Kidney (tissue), 14 donors: ENCODE measurements around the gene ARID5B. TPM values are rescaled to one million over a fixed set of nuclear protein-coding genes. Genes with fewer than 3 reads are reported as not detected.

Experiments
- DNase-seq, 5 donors: peaks; one replicate each; pipeline ENCODE4 v3.0.0-alpha.2; 2013 to 2020
- FAIRE-seq: peaks from 2 replicates; lab custom pipeline; 2012; peaks lifted over from hg19 to GRCh38; lab: Jason Lieb, UNC
- H3K27ac ChIP-seq, 2 donors: one replicate each; pipeline ENCODE4 v1.7.0; 2013; ENCODE audit warnings: low read depth in 2 of 2, low read length in 2 of 2, inconsistent platforms in 1 of 2
- H3K27me3 ChIP-seq: one replicate; pipeline ENCODE4 v1.7.1; 2013; ENCODE audit warnings: low read length, inconsistent platforms; ENCODE audit not compliant: control insufficient read depth, insufficient read depth
- H3K36me3 ChIP-seq, 3 donors: one replicate each; pipeline versions ENCODE4 v1.7.0 to v1.7.1; 2013; ENCODE audit warnings: low read length in 3 of 3, control low read depth in 1 of 3, inconsistent platforms in 1 of 3; ENCODE audit not compliant: insufficient read depth in 3 of 3, control insufficient read depth in 2 of 3
- H3K4me1 ChIP-seq, 3 donors: one replicate each; pipeline versions ENCODE4 v1.7.0 to v1.7.1; 2013; ENCODE audit warnings: low read length in 3 of 3, inconsistent platforms in 1 of 3, low read depth in 1 of 3; ENCODE audit not compliant: control insufficient read depth in 2 of 3, insufficient read depth in 2 of 3
- H3K4me3 ChIP-seq, 3 donors: one replicate each; pipeline versions ENCODE4 v1.7.0 to v1.8.1; 2013; ENCODE audit warnings: low read length in 3 of 3, control low read depth in 1 of 3, inconsistent platforms in 1 of 3
- H3K9ac ChIP-seq, 3 donors: one replicate each; pipeline versions ENCODE4 v1.7.0 to v1.7.1; 2013; ENCODE audit warnings: low read length in 3 of 3, control low read depth in 1 of 3, inconsistent platforms in 1 of 3
- H3K9me3 ChIP-seq, 3 donors: one replicate each; pipeline versions ENCODE4 v1.7.0 to v1.7.1; 2013; ENCODE audit warnings: low read length in 3 of 3, control low read depth in 1 of 3, inconsistent platforms in 1 of 3; ENCODE audit not compliant: control insufficient read depth in 2 of 3, insufficient read depth in 1 of 3
- CTCF ChIP-seq: IDR thresholded peaks from 3 replicates; pipeline ENCODE4 v1.5.1; 2012; ENCODE audit warnings: mild to moderate bottlenecking, moderate library complexity, borderline replicate concordance; ENCODE audit not compliant: insufficient read depth; ENCODE audit errors: extremely low read depth
- intact Hi-C: fragments of 100-400 bp; cut with DNase I; formaldehyde crosslinking; loops from one replicate; pipeline ENCODE4 v1.11.1; 2022
- polyA plus RNA-seq: library from polyadenylated mRNA; stranded (reverse); fragments of 350-450 nt; fragmentation: Illumina TruSeq; extraction: RNeasy Lipid Tissue Mini Kit (QIAGEN cat#74804); gene quantifications from one replicate; pipeline ENCODE4 v1.2.3, GENCODE V29; 2014; ENCODE audit warnings: low read depth, low replicate concordance; ENCODE audit not compliant: insufficient read depth
- total RNA-seq: library from RNA; stranded (reverse); fragmentation: NEBNext Ultra II Directional; extraction: Animal tissue kit (Norgen Biotek cat#: 25700); gene quantifications from one replicate; pipeline ENCODE4 v1.2.1, GENCODE V29; 2021
- donor health status: control.
- donor health status: control.
- donor health status: control.
- donor health status: control.
- donor health status: control.
- donor health status: DM: yes; HTN: yes; CAD: no.
- donor health status: Normal renal cell carcinoma (clear cell type).

ARID5B gene
- total and polyA plus RNA-seq, 2 donors from 2014 or later = 8.6 to 77.9 TPM

- no peak overlapping the region for H3K9ac ChIP-seq
- H3K4me3 ChIP-seq = no peak overlapping the region
- TF ChIP-seq CTCF = no peak
- no peak overlapping the region for H3K27ac ChIP-seq
- H3K4me1 ChIP-seq = peaks cover 3 to 18% (median 9%) of the 10 kb centered on the region in 3 donors
- no peaks in the 10 kb centered on the region for H3K36me3 ChIP-seq
- no peak for FAIRE-seq
- no peak for DNase-seq
- intact Hi-C loops = no loop called here
- no peaks in the 10 kb centered on the region for H3K9me3 ChIP-seq
- H3K27me3 ChIP-seq = no peaks in the 10 kb centered on the region
Observed at GRCh38 chr10:61895898-61896600, 5.5 kb upstream of the ARID5B start.

GRCh38 chr10:61896854-61897661, 4.4 kb upstream of the ARID5B start:
- Histone ChIP-seq H3K9ac (peak overlapping the region in 2 of 3 donors; percentile 43 to 57), H3K4me1 (peaks cover 3 to 18% (median 9%) of the 10 kb centered on the region in 3 donors), H3K9me3 (no peaks in the 10 kb centered on the region), H3K4me3 (peak overlapping the region; percentile 34 to 63 (median 56)), H3K27me3 (no peaks in the 10 kb centered on the region), H3K27ac (peak overlapping the region; percentile 29 to 33), H3K36me3 (no peaks in the 10 kb centered on the region)
- intact Hi-C loops = no loop called here
- TF ChIP-seq CTCF = peak; percentile 42
- FAIRE-seq (no peak), DNase-seq (peak; percentile 54 to 85 (median 77))

- TF ChIP-seq CTCF = peak; percentile 50
- intact Hi-C loops = no loop called here
- no peaks in the 10 kb centered on the region for H3K36me3 ChIP-seq
- H3K9me3 ChIP-seq = no peaks in the 10 kb centered on the region
- H3K27me3 ChIP-seq = no peaks in the 10 kb centered on the region
- peaks cover 3 to 18% (median 9%) of the 10 kb centered on the region in 3 donors for H3K4me1 ChIP-seq
- no peak for FAIRE-seq
- peak in 4 of 5 donors; percentile 58 to 86 (median 70) for DNase-seq
- H3K9ac ChIP-seq = peak overlapping the region in 2 of 3 donors; percentile 43 to 57
- peak overlapping the region; percentile 29 to 33 for H3K27ac ChIP-seq
- H3K4me3 ChIP-seq = peak overlapping the region; percentile 34 to 63 (median 56)
Observed at GRCh38 chr10:61897671-61898434, 3.6 kb upstream of the ARID5B start.
